Activated effector memory CD4-positive, alpha-beta T cell treated with anti-CD3 and anti-CD28 coated beads, Interleukin-2, amount 50 U/mL, for 16 hours (primary cell): ENCODE measurements around the gene LRRFIP1.

ENCODE experiments used
- DNase-seq: peaks from one replicate; pipeline ENCODE4 v3.0.0-alpha.2; 2020

The LRRFIP1 gene

DNA sequence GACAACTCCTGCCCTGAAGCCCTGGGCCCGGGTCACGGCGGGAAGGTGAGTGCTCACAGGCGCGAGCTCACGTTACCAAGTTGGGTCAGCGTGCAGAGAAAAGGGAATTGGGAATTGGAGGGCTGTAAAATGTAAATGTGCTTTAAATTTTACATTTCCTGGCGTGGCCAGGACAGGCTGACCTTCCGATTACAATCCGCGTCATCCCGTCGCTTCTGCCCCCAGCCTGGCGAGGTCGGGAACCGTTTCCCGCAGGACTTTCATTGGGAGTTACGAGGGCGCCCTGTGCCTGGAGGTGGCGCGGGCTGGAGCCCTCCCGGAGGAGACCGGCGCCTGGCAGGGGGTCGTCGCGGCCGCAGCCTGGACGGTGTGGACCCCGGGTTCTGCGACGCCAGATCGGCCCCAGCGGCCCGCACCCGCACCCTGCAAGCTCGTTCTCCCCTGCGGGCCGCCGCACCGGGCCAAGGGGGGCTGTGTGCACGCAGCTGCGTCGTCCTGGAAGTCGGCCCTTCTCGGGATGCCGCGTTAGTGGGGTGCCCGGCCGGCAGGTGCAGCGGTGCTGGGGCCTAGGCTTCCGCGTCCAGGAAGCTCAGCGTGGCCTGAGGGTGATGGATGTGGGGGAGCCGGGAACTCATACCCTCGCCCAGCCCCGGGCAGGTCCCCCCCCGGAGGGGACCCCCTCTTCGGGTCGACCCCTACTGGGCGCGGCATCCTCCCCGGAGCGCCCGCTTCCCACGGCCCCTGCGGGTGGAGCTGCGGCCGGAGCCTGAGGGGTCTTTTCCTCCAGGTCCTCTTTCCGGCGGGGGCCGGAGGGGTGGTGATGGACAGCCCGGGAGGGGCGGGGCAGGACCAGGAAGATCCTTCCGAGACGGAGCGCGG is 63.9 kb downstream of the LRRFIP1 start:
- no peak for DNase-seq

DNA sequence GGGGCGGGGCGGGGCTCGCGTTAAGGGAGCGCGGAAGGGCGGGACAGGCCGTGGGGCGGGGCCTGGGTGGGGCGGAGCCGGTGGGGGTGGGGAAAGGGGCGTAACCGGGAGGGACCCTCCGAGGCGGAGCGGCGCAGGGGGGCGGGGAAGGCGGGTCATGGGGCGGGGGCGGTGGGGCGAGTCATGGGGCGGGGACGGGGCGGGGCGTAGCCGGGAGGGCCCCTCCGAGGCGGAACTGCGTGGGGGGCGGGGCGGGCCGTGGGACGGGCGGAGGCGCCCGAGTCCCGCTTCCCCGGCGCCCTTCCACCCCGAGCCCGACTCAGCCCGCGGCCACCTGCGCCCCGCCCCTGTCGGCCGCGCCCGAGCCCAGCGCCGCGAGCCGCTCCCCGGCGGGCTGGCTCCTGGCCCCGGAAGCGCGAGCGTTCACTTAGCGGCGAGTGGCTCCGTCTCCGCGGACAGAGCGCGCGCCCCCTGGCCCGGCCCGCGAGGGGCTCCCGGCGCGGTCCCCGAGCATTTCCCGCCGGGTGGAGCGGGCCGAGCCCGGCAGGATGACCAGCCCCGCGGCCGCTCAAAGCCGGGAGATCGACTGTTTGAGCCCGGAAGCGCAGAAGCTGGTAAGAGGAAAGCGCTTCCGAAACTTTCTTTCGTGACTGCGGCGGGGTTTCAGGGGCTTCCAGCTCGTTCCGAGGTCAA is 64.7 kb downstream of the LRRFIP1 start:
- peak; percentile 98 for DNase-seq

DNA sequence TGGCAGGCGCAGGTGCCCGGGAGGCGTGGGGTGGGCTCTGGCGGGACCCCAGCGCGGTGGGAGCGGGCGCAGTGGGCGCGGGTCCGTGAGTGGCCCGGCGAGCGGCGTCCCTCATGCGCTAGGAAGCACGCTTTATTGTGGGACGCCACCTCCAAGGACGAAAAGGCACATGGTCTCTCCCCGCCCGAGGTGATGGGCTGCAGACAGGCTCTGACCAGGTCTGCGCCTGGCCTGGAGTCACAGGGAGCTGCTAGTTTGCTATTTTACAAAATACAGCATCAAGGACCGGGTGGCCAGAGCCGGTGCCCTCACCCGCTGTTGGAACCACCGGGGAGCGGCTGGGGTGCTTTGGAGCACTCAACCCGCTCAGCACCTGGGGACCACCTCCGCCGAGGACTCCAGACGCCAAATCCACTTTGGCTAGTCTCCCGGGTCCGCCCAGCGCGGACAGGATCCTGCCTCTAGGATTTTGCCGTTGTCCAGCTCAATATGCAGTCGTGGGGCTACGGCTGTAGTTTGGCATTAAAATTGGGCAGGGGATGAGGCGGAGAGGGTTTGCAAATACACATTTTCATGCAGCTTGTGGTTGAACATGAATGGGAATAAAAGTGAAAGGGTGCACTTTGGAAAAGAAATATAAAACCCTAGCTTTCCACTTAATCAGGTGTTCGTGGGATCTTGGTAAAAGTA is 65.4 kb downstream of the LRRFIP1 start:
- peak; percentile 76 for DNase-seq

DNA sequence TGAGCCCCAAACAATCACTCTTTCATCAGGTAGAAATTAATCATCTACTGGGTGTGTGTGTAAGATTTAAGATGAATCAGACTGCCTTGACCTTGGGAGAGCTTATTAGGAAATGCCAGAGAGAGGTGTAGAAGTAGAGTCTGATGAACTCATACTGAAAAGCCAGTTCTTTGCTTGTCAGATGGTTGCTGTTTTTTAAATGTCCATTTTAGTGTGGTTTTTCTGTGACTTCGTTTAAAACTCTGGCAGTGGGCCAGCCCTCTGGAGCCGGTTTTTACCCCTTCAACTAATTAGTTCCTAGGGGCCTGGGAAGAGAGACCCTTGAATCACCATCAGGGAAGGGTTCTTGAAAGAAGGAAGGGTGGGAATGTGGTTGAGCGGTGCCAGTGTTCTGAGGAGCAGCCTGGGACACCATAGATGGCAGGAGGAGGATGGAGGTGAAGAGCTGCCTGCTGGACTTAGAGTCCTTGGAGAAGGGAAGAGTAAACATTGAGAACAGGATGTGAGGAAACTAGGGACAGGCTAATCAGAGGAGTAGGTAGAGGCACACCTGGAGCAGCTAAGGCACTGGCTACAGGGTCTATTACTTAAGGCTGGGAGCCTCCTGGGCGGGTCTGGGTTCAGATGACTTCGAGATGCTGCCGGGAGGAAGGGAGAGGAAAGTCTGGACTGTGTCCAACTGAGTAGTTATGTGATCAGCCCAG is 66.1 kb downstream of the LRRFIP1 start:
- DNase-seq: peak; percentile 70

DNA sequence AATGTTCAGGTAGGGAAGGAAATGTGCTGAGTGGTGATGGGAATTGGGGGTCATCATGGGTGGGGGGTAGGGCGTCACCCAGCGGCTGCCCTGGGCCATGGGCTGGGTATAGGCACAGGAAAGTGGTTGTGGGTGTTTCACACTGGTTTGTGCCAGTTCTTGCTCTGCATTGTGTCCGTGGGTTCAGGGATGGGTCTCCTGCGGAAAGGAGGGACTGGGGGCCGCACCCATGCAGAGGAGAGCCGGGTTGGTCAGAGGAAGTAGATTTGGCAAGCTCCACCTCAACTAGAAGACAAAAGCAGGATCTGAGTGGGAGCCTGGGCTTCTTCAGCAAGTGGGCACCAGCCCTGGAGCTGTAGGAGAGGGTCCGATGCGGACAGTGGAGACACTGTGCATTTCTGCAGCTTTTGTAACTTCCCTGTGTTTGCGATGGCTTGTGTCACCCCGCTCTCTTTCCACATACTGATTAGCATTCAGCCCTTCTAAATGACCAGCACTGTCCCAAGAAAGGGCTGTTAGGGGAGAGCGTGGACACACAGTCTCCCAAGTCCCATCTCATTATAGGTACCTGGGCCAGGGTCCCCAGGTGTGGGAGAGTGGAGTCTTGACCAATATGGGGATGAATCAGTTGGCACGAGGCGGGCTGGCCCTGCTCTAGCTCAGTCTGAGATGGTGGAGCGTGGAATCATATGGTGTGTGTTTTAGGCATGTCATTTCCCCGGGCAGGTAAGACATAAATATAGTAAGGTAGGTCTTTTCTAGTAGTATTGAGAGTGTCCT is 67.2 kb downstream of the LRRFIP1 start:
- peak; percentile 70 for DNase-seq

DNA sequence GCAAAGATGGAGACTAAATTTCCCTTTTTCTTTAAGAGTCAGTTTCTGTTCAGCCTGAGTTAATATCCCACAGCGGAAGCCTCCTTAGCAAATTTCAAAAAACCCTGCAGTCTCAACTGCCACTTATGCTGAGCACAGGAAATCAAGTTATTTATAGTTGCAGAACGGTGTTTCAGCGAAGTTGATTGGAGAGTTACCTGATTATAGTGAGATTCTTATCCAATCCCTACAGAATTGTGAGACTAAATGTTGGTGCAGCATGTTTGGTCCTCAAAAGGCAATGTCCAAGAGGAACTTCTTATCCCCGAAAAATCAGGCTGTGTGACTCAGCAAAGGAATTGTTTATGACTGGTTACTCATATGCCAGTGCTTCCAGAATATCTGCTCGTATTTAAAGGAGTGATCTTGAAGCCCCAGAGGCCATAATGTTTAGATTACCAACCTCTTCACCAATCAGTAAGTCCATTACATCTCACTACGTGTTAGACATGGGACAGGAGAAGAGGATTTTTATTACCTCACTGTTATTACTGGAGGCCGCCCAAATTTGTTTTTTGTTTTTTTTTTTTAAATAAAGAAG is 67.9 kb downstream of the LRRFIP1 start:
- peak; percentile 64 for DNase-seq

DNA sequence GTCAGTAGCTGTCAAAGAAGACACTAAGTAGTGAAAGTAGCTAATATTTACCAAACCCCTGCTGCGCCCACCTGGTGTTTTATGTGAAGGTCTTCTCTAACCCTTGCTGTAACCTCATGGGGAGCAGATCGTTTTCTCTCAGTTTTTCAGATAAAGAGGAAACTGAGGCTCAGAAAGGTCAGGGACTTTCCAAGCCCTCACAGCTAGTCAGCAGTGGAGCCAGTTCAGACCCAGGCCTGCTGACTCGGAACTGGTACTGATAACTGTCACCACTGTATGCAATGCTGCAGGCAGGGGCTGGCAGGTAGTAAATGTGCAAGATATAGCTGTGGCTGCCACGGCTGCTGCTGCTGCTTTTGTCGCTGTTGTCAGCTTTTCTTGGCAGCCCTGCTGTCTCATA is 69.1 kb downstream of the LRRFIP1 start:
- DNase-seq: peak; percentile 81

DNA sequence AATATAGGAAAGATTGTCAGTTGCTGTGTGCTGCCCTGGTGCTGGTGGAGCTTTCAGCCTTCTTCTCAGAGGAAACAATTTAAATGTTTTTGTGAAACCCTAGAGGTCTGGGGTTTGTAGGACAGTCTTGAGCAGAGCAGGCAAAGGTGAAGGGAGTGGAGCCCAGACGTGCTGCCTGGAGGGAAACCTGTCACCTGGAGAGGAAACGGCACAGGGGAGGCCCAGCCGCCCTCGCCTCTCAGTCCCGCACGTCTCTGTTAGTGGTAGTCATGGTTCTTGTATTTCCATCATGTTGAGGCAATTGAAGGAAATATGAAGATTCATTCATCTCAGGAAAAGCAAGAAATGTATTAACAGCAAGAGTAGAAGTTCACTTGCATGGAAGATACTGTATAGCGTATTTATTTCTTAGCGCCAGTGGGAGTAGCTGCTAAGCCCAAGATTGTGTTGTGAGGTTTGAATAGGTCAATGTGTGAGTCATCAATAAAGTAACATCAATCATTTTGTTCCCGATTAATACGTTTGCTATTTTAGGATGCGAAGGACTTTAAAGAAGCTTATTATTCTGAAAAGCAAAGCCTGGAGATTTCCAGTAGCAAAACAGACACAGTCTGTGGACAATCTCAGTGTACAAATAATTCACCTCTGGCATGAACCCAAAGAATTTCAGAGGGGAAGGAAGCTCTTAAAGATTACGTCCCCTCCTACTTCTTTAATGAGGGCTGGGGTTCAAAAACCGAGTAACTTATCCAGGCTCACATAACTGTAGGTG is 70.4 kb downstream of the LRRFIP1 start:
- DNase-seq: peak; percentile 81

DNA sequence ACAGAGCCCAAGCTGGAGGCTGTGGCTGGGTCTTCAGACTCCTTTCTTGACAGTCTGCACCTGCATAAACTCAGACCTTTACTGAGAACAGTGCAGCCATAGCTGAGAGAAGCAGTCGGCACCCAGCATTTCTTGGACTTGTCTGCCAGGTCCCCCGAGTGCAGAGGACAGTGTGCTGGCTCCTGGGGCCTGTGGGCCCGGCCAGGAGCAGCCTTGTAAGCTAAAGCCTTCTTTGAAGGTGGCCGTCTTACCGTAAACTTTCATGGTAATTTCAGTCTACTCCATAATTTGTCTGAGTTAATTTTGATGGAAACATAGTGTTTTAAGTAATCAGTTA is 70.9 kb downstream of the LRRFIP1 start:
- peak; percentile 61 for DNase-seq

DNA sequence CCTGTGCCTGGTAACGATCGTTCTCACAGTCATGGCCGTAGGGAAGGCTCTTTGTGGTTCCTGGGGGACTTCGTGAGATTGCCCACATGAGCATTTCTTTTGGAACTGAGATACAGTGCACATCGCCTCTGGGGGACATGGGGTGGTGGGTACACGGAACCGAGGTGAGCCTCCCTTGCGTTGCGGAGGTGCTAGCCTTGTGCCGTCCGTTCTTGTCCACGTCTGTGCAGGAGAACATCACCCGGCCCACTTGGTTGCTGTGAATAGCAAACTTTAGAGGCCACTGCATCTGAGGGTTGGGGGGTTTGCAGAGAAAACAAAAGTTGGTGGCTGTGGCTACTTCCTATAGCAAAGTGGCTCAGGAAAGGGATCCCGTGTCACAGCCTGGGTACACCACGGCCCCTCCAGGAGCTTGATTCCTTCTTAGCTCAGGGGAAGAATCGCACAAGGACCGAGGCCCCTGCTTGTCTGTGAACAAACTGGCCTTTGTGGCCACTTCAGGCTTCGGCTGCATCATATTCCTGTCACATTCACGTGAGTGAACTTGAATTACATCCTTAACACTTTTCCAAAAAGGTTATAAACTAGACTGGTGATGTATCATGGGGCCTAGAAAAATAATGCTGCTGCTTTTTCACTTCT is 72.6 kb downstream of the LRRFIP1 start:
- peak; percentile 56 for DNase-seq

DNA sequence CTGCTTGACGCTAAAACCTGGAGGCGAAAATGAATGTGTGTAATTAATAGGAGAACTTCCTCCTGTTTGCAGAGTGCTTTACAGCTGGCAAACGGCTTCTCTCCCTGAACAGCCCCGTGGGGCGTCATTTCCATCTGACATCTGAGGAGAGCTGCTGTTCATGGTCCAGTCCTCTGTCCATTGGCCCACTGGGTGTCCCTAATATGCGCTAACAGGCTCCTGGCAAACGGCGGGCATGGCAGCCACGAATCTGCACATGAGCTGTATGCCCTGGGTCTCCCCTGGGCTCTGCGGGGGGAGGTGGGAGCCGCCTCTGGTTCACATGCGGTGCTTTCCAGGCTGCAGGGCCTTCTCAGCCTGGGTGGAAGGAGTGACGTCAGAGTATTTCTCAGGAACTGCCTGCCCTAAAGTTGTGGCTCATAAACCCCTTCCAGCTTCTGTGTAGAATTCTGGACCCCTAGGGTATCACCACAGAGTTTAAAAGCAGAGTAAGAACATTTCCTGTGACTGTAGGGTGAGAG is 73.2 kb downstream of the LRRFIP1 start:
- DNase-seq: peak; percentile 92

DNA sequence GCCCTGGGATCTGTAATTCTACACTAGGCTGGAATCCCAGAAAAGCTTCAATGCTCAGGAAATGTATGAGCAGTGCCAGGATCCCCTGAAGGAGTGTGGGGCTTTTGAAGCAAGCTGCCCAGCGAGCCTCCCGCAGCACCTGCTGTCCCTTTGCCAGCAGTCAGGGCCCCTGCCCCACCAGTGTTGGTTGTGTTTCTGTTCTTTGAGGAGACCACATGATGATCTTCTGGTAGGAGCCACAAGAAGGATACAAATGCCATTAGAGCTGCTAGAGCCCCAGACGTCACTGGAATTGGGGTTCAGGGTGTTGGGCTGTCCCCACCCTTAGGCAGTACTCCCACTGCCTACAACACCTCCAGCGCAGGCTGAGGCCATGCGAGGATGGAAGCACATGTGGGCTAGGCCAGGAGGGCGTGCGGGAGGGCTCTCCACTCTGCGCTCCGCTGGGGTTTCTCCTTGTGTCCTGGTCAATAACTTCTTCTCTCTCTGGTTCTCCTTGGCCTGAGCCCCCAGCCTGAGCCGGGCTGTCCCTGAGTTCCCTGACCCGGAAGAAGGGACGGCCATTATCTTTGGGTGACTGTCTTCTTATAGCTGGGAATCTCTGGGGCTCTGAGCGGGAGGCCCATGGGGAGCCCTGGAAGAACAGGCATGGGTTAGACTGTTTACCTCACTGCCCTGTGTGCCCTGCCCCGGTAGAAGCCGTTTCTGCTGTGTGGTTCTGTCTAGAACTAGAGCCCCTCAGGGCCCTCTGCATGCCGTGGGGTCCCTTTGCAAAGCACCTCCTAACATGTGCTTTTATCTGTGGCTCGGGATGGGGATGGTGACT is 73.9 kb downstream of the LRRFIP1 start:
- DNase-seq: peak; percentile 64

DNA sequence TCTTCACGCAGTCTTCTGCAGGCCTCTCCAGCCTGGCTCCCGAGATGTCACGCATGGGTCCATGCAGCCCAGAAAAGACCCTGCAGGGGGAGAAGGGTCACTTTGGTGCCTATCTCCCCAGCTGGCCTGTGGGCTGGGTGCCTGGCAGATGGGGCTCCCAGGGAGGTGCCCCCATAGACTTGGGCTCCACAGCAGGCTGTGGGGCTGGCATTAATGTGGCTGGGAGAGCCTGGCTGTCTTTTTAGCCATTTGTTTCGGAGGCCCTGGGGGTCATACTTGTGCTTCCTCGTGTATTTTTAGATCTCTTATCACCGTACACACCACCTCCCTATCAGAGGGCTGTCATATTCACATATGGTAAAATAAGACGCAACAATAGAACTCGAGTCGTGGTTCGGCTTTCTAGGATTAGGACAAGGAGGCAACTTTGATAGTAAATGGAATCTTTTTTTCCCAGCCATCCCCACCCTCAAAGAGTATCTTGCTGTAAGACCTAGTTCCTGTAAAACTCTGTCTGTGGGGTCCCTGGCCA is 74.5 kb downstream of the LRRFIP1 start:
- DNase-seq: no peak

DNA sequence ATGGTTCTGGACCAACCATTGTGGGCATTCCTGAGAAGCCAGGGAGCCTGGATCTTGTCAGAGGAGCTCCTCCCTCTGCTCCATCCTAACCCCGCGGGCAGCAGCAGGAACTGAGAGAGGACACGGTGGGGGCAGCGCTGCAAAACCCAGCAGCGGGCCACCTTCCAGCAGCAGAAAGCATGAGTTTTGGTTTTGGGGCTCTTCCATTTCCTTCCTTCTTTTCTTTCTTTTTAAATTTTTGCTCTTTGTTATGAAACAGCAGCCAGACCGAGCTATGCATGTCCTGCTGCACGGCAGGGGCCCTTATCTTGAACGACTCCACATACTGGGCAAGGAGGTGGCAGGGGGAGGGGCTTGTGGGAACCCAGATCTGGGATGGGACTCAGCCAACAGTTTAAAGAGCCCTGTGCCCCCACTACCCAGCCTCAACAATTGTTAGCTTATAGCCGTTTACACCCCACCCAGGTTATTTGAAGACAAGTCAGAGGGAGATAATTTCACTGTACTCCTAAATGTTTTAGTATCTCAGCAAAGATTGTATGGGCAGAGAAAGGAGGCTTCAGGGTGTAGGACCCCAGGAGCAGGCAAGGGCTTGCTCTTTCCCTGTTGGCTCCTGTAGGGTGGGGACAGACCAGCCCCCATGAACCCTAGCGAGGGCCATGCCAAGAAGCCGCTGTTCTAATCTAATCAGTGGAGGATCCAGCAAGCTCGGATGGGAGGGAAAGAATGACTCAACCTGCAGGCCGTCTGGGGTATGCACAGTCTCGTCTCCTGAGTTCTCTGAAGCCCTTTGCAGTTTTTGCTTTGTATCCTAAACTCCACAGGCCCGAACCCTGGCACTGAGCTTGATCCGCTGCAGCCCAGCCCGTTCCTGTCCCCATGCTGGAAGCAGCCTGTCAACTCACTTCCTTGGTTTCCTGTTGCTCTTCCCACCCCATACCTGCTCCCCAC is 75.3 kb downstream of the LRRFIP1 start:
- DNase-seq: peak; percentile 77

DNA sequence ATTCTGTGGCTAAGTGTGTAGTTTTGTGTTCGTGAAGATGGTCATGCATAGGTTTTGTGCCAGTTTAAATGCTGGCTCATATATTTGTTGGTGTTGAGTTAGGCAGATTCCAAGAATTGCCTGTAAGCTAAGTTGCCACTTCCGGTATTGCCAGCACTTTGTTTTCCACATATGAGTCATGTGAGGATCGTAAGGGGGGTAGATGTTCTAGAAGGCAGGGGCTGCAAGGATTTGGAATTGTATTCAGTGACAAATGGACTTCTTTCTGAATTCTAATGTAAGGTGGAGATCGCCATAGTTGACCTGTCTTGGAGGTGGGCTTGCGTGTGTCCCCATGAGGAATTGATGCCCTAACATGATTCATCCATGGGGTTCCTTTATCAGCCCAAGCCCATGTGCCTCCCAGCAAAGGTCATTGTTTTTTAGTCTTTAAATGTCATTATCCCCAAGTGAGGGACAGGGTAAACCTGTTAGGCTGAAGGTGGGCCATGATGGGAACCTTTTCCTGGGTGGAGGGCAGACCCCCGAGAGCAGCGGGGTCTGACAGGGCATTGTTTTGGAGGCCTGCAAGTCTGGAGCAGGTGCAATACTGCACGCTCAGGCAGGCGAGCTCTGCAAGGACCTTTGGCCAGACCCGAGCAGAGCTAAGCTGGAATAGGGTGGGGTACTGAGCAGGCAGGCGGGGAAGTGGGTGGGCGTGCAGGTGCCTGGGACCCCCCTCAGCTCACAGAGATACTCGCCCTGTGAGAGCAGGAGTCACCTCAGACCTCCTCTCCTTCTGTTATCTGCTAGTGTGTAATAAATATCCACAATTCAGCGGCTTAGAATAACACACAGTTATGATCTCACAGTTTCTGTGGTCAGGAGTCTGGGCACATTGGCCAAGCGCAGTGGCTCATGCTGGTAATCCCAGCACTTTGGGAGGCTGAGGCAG is 77.4 kb downstream of the LRRFIP1 start:
- no peak for DNase-seq

DNA sequence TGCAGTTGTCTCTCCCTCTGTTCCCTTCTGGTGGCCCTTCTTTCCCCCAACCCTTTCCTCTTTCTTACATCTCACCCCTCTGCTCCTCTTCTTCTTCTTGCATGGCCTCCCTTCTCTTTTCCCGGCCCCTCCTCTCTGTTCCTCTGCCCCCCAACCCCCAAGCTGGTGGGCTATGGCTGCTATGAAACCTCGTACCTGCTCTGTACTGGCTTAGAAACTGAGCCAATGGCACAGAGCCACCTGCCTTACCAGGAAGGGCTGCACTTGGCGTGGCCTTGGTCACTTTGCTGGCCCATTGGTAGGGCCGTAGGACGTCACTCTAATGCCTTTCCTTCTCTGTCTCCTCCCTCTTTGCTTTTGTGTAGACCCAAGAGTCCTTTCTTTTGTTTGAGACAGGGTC is 78.9 kb downstream of the LRRFIP1 start:
- DNase-seq: no peak

DNA sequence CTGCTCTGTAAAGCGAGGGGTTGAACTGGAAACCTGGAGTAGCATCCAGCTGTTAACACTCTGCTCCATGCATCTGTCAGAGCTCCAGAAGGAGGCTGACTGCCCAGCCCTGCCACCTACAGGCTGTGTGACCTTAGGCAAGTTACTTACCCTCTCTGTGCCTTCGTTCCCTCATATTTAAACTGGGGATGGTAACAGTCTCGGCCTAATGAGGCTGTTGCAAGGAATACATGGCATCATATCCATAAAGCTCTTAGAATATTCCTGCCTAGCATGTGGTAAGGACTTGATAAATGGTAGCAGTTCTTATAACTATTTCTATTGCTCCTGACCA is 80.6 kb downstream of the LRRFIP1 start:
- DNase-seq: no peak
